NOMO-1 treated with DMSO at 0.1 percent for 48 hours (cell line): ENCODE data around the gene FMN2.

Source experiments
- DNase-seq: peaks from one replicate; lab custom pipeline; 2025; ENCODE audit not compliant: unreplicated experiment; lab: John Stamatoyannopoulos, UW

Gene FMN2

DNA sequence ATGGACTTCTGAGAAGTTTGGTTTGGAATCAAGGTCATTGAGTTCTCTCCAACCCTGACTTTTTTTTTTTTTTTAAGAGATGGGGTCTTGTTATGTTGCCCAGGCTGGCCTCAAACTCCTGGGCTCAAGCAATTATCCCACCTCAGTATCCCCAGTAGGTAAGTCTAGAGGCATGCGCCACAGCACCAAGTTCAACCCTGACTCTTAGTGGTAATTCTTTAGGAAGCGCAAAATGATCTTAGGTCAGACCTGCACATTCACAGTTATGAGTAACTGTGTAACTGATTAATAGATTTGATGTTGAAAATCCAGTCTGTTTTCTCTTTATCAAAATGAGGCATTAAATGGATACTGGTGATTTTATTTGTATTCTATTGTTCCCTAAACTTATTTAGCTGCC is 424.4 kb downstream of the FMN2 start:
- no peak for DNase-seq

DNA sequence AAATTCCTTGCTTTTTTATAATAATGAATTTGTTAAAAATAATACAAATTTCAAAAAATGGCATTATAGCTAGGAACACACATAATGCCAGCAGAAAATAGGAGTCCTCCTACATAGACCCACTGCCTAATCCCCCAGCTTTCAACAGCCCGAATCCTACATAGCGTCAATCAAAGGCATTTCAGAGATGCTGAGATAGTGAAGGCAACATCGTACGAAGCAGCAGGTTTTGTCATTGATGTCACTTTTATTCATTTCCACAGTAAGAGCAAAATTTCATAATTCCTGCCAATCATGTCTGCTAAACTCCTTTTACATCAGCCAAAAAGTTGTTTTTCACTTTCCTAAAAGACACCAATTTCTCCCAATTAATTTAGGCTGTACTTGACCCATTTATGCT is 426.2 kb downstream of the FMN2 start:
- no peak for DNase-seq

DNA sequence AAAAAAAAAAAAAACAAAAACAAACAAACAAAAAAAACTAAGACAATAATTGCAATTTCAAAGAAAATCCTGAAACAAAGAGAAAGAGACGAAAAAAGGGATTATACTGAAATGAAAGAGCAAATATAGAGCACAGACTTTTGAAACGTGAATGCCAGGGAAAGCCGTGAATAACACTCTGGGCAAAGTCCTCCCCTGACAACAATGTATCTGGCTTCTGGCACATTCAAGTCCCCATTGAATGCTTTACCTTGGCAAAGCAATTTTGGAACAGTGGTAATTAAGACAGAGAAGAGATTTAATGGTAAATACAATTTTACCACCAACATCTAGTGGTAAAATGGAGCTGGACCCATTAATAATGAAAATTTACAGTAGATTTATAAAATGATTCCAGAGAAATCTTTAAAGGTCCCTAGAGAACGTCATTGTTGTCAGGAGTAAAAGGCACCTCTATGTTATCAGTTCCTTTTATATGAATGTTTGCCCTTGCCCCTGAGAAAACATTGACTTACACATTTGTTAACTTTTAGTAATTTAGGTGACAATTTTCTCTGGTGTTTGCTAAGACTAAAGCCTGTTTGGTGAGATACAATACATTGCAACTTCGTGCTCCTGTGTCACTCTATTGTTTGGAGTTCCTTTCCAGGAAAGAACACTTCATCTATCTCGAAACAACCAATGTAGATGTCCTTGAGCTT is 430.6 kb downstream of the FMN2 start:
- no peak for DNase-seq

DNA sequence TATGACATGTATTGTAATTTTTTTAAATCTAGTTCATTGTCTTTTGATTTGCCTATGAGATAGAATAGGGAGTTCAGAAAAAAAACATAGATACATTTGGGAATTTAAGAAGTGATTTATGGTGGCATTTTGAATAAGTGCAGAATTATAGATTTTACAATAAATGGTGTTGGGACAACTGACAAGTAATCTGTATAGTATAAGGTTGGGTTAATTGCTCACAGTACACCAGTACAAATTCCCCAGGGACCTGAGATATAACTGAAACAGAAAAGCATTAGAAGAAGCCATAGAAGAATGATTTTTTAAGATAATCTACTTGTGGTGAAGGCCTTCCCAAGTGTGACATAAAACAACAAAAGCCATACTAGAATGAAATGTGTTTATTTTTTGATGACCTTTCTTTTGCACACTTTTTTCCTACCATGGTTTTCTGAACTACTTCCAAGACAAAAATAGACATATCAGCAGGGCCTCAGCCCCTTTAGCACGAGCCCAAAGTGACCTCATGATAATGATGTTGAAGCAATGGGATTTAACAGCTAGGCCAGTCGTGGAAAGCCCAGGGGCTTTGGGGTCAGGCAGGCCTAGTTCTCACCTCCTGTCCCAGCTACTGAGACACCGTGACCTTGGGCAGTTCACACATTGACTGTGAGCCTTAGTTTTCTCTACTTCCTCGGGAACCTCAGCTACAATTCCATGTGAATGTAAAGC is 432.8 kb downstream of the FMN2 start:
- no peak for DNase-seq
